CD4-positive, alpha-beta T cell treated with Interleukin-4 for 1 hour (primary cell): ENCODE results near the gene SKI.

Experiments
- DNase-seq, 2 donors: peaks; one replicate each; pipeline ENCODE4 v3.0.0-alpha.2; 2020 to 2022

The SKI gene

DNA sequence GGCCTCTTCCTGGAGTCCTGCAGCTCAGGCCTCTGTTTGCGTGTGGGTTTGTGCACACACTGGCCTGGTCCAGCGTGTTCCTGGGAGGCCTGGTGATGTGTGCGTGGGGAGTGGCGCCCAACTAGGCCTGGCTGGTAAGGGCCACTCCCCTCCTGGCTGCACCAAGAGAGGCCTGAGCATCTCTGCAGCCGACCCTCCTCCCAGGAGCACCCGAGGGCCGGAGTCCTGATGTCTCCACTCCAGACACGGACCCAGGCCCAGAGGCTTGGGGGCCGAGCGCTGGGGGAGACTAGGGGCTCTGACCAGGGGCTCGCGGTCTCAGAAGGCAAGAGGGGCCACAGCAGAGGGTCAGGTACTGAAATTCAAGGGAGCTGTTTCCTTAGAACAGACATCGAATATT lies 130.0 kb downstream of the SKI start:
- DNase-seq = no peak

DNA sequence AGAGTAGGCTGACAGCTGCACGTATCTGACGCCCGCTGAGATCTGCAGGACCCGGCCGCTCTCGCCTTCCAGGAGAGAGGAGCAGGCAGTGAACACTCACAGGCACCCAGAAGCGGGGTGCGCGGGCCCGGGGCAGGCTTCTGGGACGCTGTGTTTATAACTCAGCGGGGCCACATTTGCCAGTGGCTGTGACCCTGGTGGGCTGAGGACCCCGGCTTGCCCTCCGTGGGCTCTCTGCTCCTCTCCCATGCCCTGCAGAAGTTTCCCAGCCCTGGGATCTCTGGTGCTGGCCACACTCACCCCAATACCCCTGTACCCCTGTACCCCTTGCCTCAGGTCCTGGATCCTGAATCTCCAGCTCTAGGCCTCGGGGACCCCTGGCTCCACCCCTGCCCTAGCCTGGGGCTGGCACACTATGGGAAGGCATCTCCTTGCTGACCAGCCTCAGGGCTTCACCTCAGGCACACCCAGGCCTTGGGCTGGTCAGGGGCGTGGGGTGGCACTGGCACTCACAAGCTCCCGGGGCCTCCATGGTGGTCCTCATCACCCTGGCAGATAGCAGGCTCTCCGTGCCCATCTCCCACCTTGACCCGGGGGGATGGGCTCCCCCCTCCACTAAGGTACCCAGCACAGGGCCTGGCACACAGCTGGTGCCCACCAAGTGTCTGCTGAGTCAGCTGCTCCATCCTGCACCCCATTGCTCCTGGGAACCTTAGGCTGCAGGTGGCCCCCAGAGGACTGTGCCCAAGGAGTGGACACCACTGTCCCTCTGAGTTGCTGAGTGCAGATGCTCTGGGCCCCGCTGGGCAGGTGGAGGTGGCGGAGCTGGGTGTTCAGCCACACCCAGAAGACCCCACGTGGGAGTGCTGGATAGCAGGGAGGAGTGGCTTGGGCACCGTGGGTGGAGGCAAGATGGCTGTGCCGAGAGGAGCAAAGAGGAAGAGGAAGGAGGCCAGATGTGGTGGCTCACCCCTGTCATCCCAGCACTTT lies 130.8 kb downstream of the SKI start:
- DNase-seq = no peak
